Measurements from ENCODE around the gene THSD4. TPM values are rescaled to one million over a fixed set of nuclear protein-coding genes. Genes with fewer than 3 reads are reported as not detected.

Gene THSD4
- polyA plus RNA-seq, 3 donors, result 29.8 to 31.9 (median 30.7) TPM

GRCh38 chr15:71747128-71748083, 632.1 kb downstream of the THSD4 start:
- DNase-seq, result peak; percentile 62

GRCh38 chr15:71748293-71748718, 633.0 kb downstream of the THSD4 start:
- no peak for DNase-seq

GRCh38 chr15:71749500-71749899, 634.2 kb downstream of the THSD4 start:
- no peak for DNase-seq

- DNase-seq, result no peak
These were observed 636.9 kb downstream of the THSD4 start for GRCh38 chr15:71752128-71752527.

GRCh38 chr15:71752604-71753289, 637.5 kb downstream of the THSD4 start:
- peak; percentile 34 for DNase-seq

- no peak for DNase-seq
These were observed 638.1 kb downstream of the THSD4 start for GRCh38 chr15:71753346-71753745.

GRCh38 chr15:71754660-71755059, 639.4 kb downstream of the THSD4 start:
- no peak for DNase-seq

- DNase-seq, result no peak
These were observed 640.1 kb downstream of the THSD4 start for GRCh38 chr15:71755092-71755970.

- DNase-seq, result no peak
These were observed 641.5 kb downstream of the THSD4 start for GRCh38 chr15:71756599-71757352.

- DNase-seq, result peak; percentile 58
These were observed 642.7 kb downstream of the THSD4 start for GRCh38 chr15:71757741-71758530.

GRCh38 chr15:71758711-71759110, 643.4 kb downstream of the THSD4 start:
- DNase-seq, result no peak

- no peak for DNase-seq
These were observed 645.6 kb downstream of the THSD4 start for GRCh38 chr15:71760852-71761251.

- DNase-seq, result no peak
These were observed 646.4 kb downstream of the THSD4 start for GRCh38 chr15:71761649-71762048.

- DNase-seq, result no peak
These were observed 652.9 kb downstream of the THSD4 start for GRCh38 chr15:71768184-71768583.

- no peak for DNase-seq
These were observed 658.1 kb downstream of the THSD4 start for GRCh38 chr15:71773206-71773859.

- DNase-seq, result no peak
These were observed 660.6 kb downstream of the THSD4 start for GRCh38 chr15:71775856-71776255.

- DNase-seq, result no peak
These were observed 661.0 kb downstream of the THSD4 start for GRCh38 chr15:71776304-71776703.

- DNase-seq, result no peak
These were observed 662.1 kb downstream of the THSD4 start for GRCh38 chr15:71777216-71777943.
